GM21619 (cell line): ENCODE data around the gene MAP3K2.
A peak's percentile ranks its signal among the peaks of the same experiment; 100 is the strongest.

Experiments
- ATAC-seq: cut with Tn5 transposase; IDR thresholded peaks from one replicate; pipeline ENCODE4 v1.9.1; 2021; ENCODE audit not compliant: unreplicated experiment

MAP3K2 gene

GRCh38 chr2:127386246-127386645 lies 1.5 kb downstream of the MAP3K2 start:
- no peak for ATAC-seq

GRCh38 chr2:127384529-127384928 lies 3.2 kb downstream of the MAP3K2 start:
- no peak for ATAC-seq

GRCh38 chr2:127382831-127383230 lies 4.9 kb downstream of the MAP3K2 start:
- ATAC-seq = no peak

DNA sequence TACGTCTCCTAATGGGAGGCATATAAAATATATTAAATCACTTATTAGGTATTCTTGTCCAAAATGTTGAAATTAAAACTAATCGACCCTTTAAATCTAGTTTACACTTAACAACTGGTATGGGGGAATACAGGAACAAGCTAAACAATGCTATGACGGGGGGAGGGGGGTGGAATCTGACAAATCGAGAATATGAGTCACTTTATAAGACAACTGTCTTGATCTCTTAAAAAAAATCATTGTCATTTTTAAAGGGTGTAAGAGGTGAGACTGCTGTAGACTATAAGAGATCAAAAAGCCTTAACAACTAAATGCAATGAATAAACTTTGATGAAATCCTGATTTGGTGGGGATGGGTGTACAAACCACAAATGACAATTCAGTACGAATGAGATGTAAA lies 6.0 kb downstream of the MAP3K2 start:
- no peak for ATAC-seq

DNA sequence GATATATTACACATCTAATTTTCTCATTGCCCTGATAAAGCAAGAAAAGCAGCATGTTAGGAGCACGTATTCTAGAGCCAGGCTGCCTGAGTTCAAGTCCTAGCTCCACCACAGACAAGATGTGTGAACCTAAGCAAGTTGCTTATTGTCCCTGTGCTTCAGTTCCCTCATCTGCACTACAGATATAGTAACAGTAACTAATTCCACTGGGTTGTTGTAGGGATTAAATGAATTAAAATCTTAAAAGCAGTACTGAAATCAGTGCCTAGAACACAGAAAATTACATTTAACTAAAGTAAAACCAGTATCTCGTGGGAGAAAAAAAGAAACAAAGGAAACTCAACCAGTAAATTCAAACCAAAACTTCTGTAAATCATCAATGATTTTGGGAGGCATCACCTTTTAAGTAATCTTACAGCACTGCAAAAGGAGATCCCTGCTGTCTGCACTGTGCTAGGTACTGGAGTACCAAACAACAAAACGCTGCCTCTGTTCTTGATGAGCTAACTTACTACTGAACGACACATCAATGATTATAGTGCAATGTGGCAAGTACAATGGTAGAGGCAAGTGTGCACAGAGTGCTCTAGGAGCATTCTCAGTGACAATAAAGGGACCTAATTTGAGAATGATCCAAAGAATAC lies 7.9 kb downstream of the MAP3K2 start:
- peak; percentile 73 for ATAC-seq

- ATAC-seq = no peak
Observed at GRCh38 chr2:127378720-127379119, 9.1 kb downstream of the MAP3K2 start.

DNA sequence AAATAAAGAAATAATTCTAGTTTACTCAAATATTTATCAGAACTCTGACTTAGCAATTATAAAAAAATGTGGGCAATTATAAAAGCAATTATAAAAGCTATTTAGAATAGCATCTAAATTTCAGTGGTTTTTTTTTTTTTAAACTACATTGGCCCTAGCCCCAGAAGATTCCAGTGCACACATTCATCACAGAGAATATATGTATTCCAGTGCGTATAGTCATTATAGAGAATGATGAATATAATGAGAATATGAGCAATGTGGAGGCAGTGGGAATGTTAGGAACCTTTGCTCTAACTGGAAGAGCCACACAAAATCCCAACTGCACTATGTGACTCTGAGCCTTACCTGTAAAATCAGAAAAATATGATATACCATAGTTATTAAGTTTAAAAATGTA lies 10.5 kb downstream of the MAP3K2 start:
- no peak for ATAC-seq

DNA sequence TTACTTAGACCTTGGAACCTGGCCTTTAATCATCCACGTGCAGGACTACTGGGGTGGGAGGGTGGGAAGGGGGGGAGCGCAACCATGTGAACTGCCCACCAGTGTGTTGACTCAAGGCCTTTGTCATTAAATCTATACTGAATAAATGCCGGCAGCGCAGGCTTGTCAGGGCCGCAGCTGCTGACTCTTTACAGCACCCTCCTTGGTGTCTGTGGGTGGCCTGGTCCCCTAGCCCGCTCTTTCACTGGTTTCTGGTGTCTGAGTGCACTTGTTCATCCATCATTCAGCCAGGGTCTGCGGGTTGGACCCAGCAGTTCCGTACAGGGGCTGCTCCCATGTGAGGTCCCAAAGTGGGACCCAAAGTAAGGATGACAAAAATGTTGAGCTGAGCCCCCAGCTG lies 11.5 kb downstream of the MAP3K2 start:
- no peak for ATAC-seq

DNA sequence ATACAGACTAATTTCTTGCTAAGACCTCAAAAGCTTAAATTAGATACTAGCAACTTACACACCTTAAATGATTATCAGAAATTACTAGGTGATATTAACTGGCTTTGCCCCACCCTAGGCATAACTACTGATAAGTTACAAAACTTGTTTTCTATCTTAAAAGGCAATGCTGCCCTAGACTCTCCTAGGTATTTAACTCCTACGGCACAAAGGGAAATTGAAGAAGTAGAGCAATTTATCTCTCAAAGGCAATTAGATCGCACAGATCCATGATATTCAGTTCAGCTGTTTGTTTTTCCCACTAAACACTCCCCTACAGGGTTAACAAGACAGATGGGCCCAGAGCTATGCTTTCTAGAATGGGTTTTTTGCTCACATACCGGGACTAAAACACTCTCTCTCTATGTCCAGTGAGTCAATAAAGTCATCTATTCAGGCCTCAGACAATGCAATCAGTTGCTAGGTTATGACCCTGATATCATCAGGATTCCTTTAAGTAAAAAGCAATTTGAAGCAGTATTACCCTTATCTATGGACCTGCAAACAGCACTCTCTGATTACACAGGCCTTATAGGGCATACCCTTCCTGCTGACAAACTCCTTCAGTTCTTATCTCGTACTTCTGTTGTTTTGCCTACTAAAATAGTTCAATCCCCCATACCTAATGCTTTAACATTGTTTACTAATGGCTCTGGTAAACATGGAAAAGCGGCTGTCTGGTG lies 14.3 kb downstream of the MAP3K2 start:
- no peak for ATAC-seq

DNA sequence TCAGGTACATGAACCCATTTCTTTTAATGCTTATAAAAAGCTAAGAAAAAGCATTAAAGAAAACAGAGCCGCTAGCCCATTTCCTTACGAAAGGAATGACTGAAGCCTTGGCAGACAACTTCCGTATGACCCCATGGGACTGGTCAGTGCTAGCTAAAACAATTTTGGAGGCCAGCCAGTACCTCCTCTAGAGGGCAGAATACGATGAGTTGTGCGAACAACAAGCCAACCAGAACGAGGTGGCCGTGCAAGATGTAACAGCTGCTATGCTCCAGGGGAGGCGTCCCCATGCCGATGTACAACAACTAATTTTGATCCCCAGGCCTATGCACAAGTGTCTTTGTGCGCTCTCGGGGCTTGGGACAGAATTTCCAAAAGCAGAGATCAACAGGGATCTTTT lies 16.7 kb downstream of the MAP3K2 start:
- ATAC-seq = no peak

- ATAC-seq = no peak
Observed at GRCh38 chr2:127370010-127370409, 17.8 kb downstream of the MAP3K2 start.

DNA sequence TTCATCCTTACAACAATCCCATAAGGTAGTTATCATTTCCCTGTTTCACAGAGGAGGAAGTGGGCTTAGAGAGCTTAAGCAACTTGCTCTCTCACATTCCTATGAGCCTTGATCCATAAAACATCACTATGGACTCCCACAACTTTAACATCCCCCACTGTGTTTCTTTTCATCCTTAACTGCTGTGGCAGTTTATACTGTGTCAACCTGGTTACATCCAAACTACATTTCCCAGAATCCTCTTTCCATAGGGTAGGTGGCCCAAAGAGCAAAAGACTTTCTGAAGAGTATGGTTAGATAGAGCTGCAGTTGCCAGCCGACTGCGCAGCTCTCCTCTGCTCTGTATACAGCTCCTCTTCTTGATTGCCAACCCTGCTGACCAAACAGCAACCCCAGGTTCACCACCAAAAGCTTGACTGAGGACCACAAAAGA lies 22.5 kb downstream of the MAP3K2 start:
- ATAC-seq = no peak

GRCh38 chr2:127362971-127363370 lies 24.8 kb downstream of the MAP3K2 start:
- ATAC-seq = no peak

GRCh38 chr2:127361929-127362885 lies 25.6 kb downstream of the MAP3K2 start:
- ATAC-seq = no peak

DNA sequence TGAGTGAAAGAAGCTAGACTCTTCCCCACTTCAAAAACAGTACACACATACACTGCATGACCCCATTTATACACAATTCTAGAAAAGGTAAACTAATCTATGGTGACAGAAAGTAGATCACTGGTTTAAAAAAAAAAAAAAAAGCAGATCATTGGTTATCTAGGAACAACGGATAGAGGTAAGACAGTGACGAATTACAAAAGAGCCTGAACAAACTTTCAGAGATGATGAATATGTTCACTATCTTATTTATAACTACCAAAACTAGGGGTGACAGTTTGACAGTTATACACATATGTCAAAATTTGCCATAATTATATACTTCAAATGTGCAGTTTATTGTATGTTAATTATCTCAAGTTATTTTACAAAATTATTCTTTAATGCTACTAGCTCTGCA lies 27.5 kb downstream of the MAP3K2 start:
- no peak for ATAC-seq

DNA sequence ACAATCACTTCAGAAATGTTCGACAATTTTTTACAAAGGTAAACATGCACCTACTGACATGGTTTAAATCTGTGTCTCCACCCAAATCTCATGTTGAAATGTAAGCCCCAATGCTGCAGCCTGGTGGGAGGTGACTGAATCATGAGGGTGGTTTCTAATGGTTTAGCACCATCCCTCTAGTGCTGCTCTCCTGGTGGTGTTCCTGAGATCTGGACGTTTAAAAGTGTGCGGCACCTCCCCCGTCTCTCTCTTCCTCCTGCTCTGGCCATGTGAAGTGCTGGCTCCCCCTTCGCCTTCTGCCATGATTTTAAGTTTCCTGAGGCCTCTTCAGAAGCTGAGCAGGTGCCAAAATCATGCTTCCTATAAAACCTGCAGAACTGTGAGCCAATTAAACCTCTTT lies 28.3 kb downstream of the MAP3K2 start:
- ATAC-seq = no peak

DNA sequence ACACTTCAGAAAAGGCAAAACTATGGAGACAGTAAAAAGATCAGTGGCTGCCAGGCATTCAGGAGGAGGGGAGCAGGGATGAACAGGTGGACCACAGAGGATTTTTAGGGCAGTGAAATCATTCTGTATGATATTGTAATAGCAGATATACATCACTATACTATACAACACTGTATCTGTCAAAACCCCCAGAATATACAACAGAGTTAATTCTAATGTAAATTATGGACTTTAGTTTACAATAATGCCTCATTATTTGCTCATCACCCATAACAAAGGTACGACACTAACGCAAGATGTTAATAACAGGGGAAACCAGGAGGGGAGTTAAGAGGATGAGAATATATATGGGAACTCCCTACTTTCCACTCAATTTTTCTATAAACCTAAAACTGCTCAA lies 28.8 kb downstream of the MAP3K2 start:
- ATAC-seq = no peak

DNA sequence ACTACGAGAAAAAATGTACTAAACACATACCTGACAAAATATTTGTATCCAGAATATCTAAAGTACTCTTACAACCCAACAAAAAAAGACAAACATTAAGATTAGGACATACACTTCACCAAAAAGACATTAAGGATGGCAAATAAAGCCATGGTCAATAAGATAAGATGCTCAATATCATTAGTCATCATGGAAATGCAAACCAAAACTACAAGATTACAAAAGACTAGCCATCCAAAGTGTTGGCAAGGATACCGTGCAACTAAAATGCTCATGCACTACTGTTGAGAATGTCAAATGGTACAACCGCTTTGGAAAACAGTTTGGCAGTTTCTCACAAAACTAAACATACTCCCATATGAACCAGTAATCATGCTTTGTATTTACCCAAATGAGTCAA lies 29.7 kb downstream of the MAP3K2 start:
- no peak for ATAC-seq

GRCh38 chr2:127357591-127357990 lies 30.2 kb downstream of the MAP3K2 start:
- ATAC-seq = no peak

GRCh38 chr2:127356531-127356930 lies 31.2 kb downstream of the MAP3K2 start:
- no peak for ATAC-seq

DNA sequence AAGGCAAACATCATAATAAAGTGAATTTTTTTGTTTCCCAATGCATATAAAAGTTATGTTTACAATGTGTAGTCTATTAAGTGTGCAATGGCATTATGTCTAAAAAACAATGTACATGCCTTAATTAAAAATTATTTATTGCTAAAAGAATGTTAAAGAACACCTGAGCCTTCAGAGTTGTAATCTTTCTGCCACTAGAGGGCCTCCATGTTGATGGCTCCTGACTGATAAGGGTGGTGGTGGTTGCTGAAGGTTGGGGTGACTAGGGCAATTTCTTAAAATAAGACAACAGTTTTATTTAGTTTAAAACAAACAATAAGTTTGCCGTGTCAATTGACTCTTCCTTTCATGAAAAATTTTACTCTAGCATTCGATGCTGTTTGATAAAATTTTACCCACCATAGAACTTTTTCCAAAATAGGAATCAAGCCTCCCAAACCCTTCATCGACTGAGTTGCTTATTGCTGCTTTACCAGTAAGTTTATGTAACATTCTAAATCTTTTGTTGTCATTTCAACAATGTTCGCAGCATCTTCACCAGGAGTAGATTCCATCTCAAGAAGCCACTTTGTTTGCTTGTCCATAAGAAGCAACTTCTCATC lies 32.3 kb downstream of the MAP3K2 start:
- ATAC-seq = no peak
